Subcutaneous abdominal adipose tissue (tissue), 5 donors: Measurements from ENCODE around the gene H1-8.

Source experiments
- H3K27ac ChIP-seq: one replicate; pipeline ENCODE4 v1.7.0; 2013; ENCODE audit warnings: low read depth, mild to moderate bottlenecking, inconsistent platforms, low read length, moderate library complexity
- H3K27me3 ChIP-seq, 5 donors: one replicate each; pipeline ENCODE4 v1.7.0; 2013; ENCODE audit warnings: low read length in 5 of 5, inconsistent platforms in 1 of 5; ENCODE audit not compliant: control insufficient read depth in 5 of 5, insufficient read depth in 4 of 5
- H3K36me3 ChIP-seq, 5 donors: one replicate each; pipeline ENCODE4 v1.7.0; 2013; ENCODE audit warnings: low read length in 5 of 5; ENCODE audit not compliant: control insufficient read depth in 5 of 5, insufficient read depth in 5 of 5
- H3K4me1 ChIP-seq, 5 donors: one replicate each; pipeline ENCODE4 v1.7.0; 2013; ENCODE audit warnings: low read length in 5 of 5, mild to moderate bottlenecking in 3 of 5, moderate library complexity in 1 of 5; ENCODE audit not compliant: control insufficient read depth in 5 of 5, insufficient read depth in 5 of 5
- H3K4me3 ChIP-seq, 5 donors: one replicate each; pipeline ENCODE4 v1.7.0; 2013; ENCODE audit warnings: low read length in 5 of 5, low read depth in 1 of 5
- H3K9ac ChIP-seq, 5 donors: one replicate each; pipeline ENCODE4 v1.7.0; 2013; ENCODE audit warnings: low read length in 5 of 5, mild to moderate bottlenecking in 4 of 5, moderate library complexity in 3 of 5
- H3K9me3 ChIP-seq, 5 donors: one replicate each; pipeline ENCODE4 v1.7.0; 2013; ENCODE audit warnings: low read length in 5 of 5; ENCODE audit not compliant: control insufficient read depth in 5 of 5
- donor health status: healthy.
- donor health status: healthy.
- donor health status: healthy.
- donor health status: healthy.
- donor health status: healthy.

H1-8 gene

GRCh38 chr3:129502641-129503408 lies 40.1 kb upstream of the H1-8 start:
- H3K9ac ChIP-seq: no peak overlapping the region
- H3K36me3 ChIP-seq: peaks cover 0 to 68% (median 54%) of the 10 kb centered on the region in 5 donors
- H3K27ac ChIP-seq: no peak overlapping the region
- H3K4me1 ChIP-seq: peaks cover 5 to 53% (median 28%) of the 10 kb centered on the region in 5 donors
- no peak overlapping the region for H3K4me3 ChIP-seq
- H3K9me3 ChIP-seq: no peaks in the 10 kb centered on the region
- no peaks in the 10 kb centered on the region for H3K27me3 ChIP-seq

GRCh38 chr3:129503471-129504291 lies 39.3 kb upstream of the H1-8 start:
- H3K9me3 ChIP-seq: no peaks in the 10 kb centered on the region
- no peak overlapping the region for H3K27ac ChIP-seq
- H3K27me3 ChIP-seq: no peaks in the 10 kb centered on the region
- peaks cover 5 to 50% (median 28%) of the 10 kb centered on the region in 5 donors for H3K4me1 ChIP-seq
- no peak overlapping the region for H3K4me3 ChIP-seq
- no peak overlapping the region for H3K9ac ChIP-seq
- H3K36me3 ChIP-seq: peaks cover 0 to 70% (median 54%) of the 10 kb centered on the region in 5 donors

- Histone ChIP-seq H3K9ac (no peak overlapping the region), H3K27me3 (no peaks in the 10 kb centered on the region), H3K27ac (no peak overlapping the region), H3K4me1 (peaks cover 5 to 44% (median 24%) of the 10 kb centered on the region in 5 donors), H3K4me3 (no peak overlapping the region), H3K9me3 (no peaks in the 10 kb centered on the region), H3K36me3 (peaks cover 0 to 70% (median 55%) of the 10 kb centered on the region in 5 donors)
Observed at GRCh38 chr3:129504471-129505100, 38.4 kb upstream of the H1-8 start.

GRCh38 chr3:129505341-129505740 lies 37.6 kb upstream of the H1-8 start:
- Histone ChIP-seq H3K27ac (no peak overlapping the region), H3K4me3 (no peak overlapping the region), H3K4me1 (peaks cover 0 to 41% (median 18%) of the 10 kb centered on the region in 5 donors), H3K9ac (no peak overlapping the region), H3K36me3 (peaks cover 0 to 64% (median 51%) of the 10 kb centered on the region in 5 donors), H3K27me3 (no peaks in the 10 kb centered on the region), H3K9me3 (no peaks in the 10 kb centered on the region)

GRCh38 chr3:129506231-129506742 lies 36.7 kb upstream of the H1-8 start:
- Histone ChIP-seq H3K9ac (no peak overlapping the region), H3K4me3 (no peak overlapping the region), H3K9me3 (no peaks in the 10 kb centered on the region), H3K27me3 (no peaks in the 10 kb centered on the region), H3K36me3 (peaks cover 0 to 63% (median 47%) of the 10 kb centered on the region in 5 donors), H3K4me1 (peaks cover 0 to 41% (median 16%) of the 10 kb centered on the region in 5 donors), H3K27ac (no peak overlapping the region)

GRCh38 chr3:129507181-129507831 lies 35.7 kb upstream of the H1-8 start:
- Histone ChIP-seq H3K9ac (no peak overlapping the region), H3K9me3 (no peaks in the 10 kb centered on the region), H3K4me3 (no peak overlapping the region), H3K36me3 (peaks cover 0 to 69% (median 50%) of the 10 kb centered on the region in 5 donors), H3K4me1 (peaks cover 0 to 34% (median 16%) of the 10 kb centered on the region in 5 donors), H3K27ac (no peak overlapping the region), H3K27me3 (no peaks in the 10 kb centered on the region)

- Histone ChIP-seq H3K4me3 (no peak overlapping the region), H3K36me3 (peaks cover 0 to 69% (median 48%) of the 10 kb centered on the region in 5 donors)
Observed at GRCh38 chr3:129512595-129512994, 30.4 kb upstream of the H1-8 start.

GRCh38 chr3:129513705-129514104 lies 29.3 kb upstream of the H1-8 start:
- H3K9me3 ChIP-seq: no peaks in the 10 kb centered on the region
- H3K4me3 ChIP-seq: no peak overlapping the region
- no peaks in the 10 kb centered on the region for H3K27me3 ChIP-seq
- peaks cover 0 to 20% (median 16%) of the 10 kb centered on the region in 5 donors for H3K4me1 ChIP-seq
- H3K36me3 ChIP-seq: peaks cover 0 to 75% (median 50%) of the 10 kb centered on the region in 5 donors
- H3K9ac ChIP-seq: no peak overlapping the region
- H3K27ac ChIP-seq: no peak overlapping the region

More at GRCh38 chr3:129512595-129512994, 30.4 kb upstream of the H1-8 start:
- peaks cover 0 to 21% (median 11%) of the 10 kb centered on the region in 5 donors for H3K4me1 ChIP-seq
- no peak overlapping the region for H3K9ac ChIP-seq
- H3K27ac ChIP-seq: no peak overlapping the region
- no peaks in the 10 kb centered on the region for H3K27me3 ChIP-seq
- H3K9me3 ChIP-seq: no peaks in the 10 kb centered on the region

GRCh38 chr3:129514110-129514509 lies 28.9 kb upstream of the H1-8 start:
- H3K36me3 ChIP-seq: peaks cover 0 to 78% (median 53%) of the 10 kb centered on the region in 5 donors
- H3K4me1 ChIP-seq: peaks cover 0 to 20% (median 16%) of the 10 kb centered on the region in 5 donors
- no peak overlapping the region for H3K27ac ChIP-seq
- H3K4me3 ChIP-seq: no peak overlapping the region
- no peak overlapping the region for H3K9ac ChIP-seq
- H3K27me3 ChIP-seq: no peaks in the 10 kb centered on the region
- no peaks in the 10 kb centered on the region for H3K9me3 ChIP-seq
